Measurements from ENCODE around the gene RNF157.

RNF157 gene

GRCh38 chr17:76139801-76140660 lies 100.3 kb downstream of the RNF157 start:
- Histone ChIP-seq H3K9me2 (replicated peaks; ENCODE audit: control insufficient read depth, low read length) (no peaks in the 10 kb centered on the region), H3K4me3 (ENCODE audit: low read length) (no peak overlapping the region)

GRCh38 chr17:76138896-76139752 lies 101.2 kb downstream of the RNF157 start:
- peaks cover 7% of the 10 kb centered on the region for H3F3A ChIP-seq (ENCODE audit: control insufficient read depth, insufficient read depth)
- H3K27ac ChIP-seq (ENCODE audit: low read depth, low read length): no peak overlapping the region
- H4K20me1 ChIP-seq (ENCODE audit: control insufficient read depth, insufficient read depth, low read depth, low read length): no peaks in the 10 kb centered on the region
- no peaks in the 10 kb centered on the region for H3K9me3 ChIP-seq (ENCODE audit: control insufficient read depth, insufficient read depth, low read length)
- no peak overlapping the region for H3K4me2 ChIP-seq (ENCODE audit: low read length)
- no peaks in the 10 kb centered on the region for H3K79me2 ChIP-seq (ENCODE audit: control insufficient read depth, low read length)
- no peak overlapping the region for H3K4me3 ChIP-seq (ENCODE audit: low read length)
- TF ChIP-seq CTCF (IDR thresholded peaks at IDR 0.05; ENCODE audit: low read depth, low read length, poor library complexity, severe bottlenecking) (no peak), EZH2phosphoT487 (IDR thresholded peaks at IDR 0.05; ENCODE audit: borderline replicate concordance, low read length) (no peak)
- H3K36me3 ChIP-seq (ENCODE audit: control insufficient read depth, low read length): no peaks in the 10 kb centered on the region
- H3K9me2 ChIP-seq (replicated peaks; ENCODE audit: control insufficient read depth, low read length): no peaks in the 10 kb centered on the region
- H3K27me3 ChIP-seq (ENCODE audit: control insufficient read depth, low read length): peaks cover 26% of the 10 kb centered on the region
- peaks cover 35% of the 10 kb centered on the region for H3K4me1 ChIP-seq (ENCODE audit: control insufficient read depth, low read length)

More at GRCh38 chr17:76139801-76140660, 100.3 kb downstream of the RNF157 start:
- H3K36me3 ChIP-seq (ENCODE audit: control insufficient read depth, low read length): no peaks in the 10 kb centered on the region
- no peaks in the 10 kb centered on the region for H4K20me1 ChIP-seq (ENCODE audit: control insufficient read depth, insufficient read depth, low read depth, low read length)
- H3K79me2 ChIP-seq (ENCODE audit: control insufficient read depth, low read length): no peaks in the 10 kb centered on the region
- H3K27ac ChIP-seq (ENCODE audit: low read depth, low read length): no peak overlapping the region
- H3K4me1 ChIP-seq (ENCODE audit: control insufficient read depth, low read length): peaks cover 44% of the 10 kb centered on the region
- H3K4me2 ChIP-seq (ENCODE audit: low read length): peak overlapping the region; percentile 83
- no peak for TF ChIP-seq CTCF (IDR thresholded peaks at IDR 0.05; ENCODE audit: low read depth, low read length, poor library complexity, severe bottlenecking)
- no peak for TF ChIP-seq EZH2phosphoT487 (IDR thresholded peaks at IDR 0.05; ENCODE audit: borderline replicate concordance, low read length)
- no peaks in the 10 kb centered on the region for H3K9me3 ChIP-seq (ENCODE audit: control insufficient read depth, insufficient read depth, low read length)
- H3K27me3 ChIP-seq (ENCODE audit: control insufficient read depth, low read length): peaks cover 26% of the 10 kb centered on the region
- H3F3A ChIP-seq (ENCODE audit: control insufficient read depth, insufficient read depth): peaks cover 7% of the 10 kb centered on the region

- peaks cover 28% of the 10 kb centered on the region for H3K4me1 ChIP-seq (ENCODE audit: control insufficient read depth, low read length)
- peaks cover 6% of the 10 kb centered on the region for H3F3A ChIP-seq (ENCODE audit: control insufficient read depth, insufficient read depth)
Observed at GRCh38 chr17:76138234-76138895, 101.9 kb downstream of the RNF157 start.

More at GRCh38 chr17:76138234-76138895, 101.9 kb downstream of the RNF157 start:
- H4K20me1 ChIP-seq (ENCODE audit: control insufficient read depth, insufficient read depth, low read depth, low read length): no peaks in the 10 kb centered on the region
- no peaks in the 10 kb centered on the region for H3K9me3 ChIP-seq (ENCODE audit: control insufficient read depth, insufficient read depth, low read length)
- no peaks in the 10 kb centered on the region for H3K79me2 ChIP-seq (ENCODE audit: control insufficient read depth, low read length)
- no peaks in the 10 kb centered on the region for H3K9me2 ChIP-seq (replicated peaks; ENCODE audit: control insufficient read depth, low read length)
- TF ChIP-seq EZH2phosphoT487 (IDR thresholded peaks at IDR 0.05; ENCODE audit: borderline replicate concordance, low read length) (no peak), CTCF (IDR thresholded peaks at IDR 0.05; ENCODE audit: low read depth, low read length, poor library complexity, severe bottlenecking) (no peak)
- H3K4me3 ChIP-seq (ENCODE audit: low read length): no peak overlapping the region
- peaks cover 26% of the 10 kb centered on the region for H3K27me3 ChIP-seq (ENCODE audit: control insufficient read depth, low read length)
- H3K27ac ChIP-seq (ENCODE audit: low read depth, low read length): no peak overlapping the region
- H3K4me2 ChIP-seq (ENCODE audit: low read length): no peak overlapping the region
- H3K36me3 ChIP-seq (ENCODE audit: control insufficient read depth, low read length): no peaks in the 10 kb centered on the region

Data from DOHH2 (cell line).